Urothelium cell line (cell line): ENCODE results near the gene TCF21.
"Not testable (repeated sequence)": the region's sequence is repeated elsewhere in the genome, so short reads cannot be mapped to it uniquely, and the experiment has no call there.

Experiments
- DNase-seq: peaks from one replicate; pipeline ENCODE4 v3.0.0; 2011; ENCODE audit warnings: low spot score, mixed read lengths
- FAIRE-seq: peaks from 2 replicates; lab custom pipeline; 2011; peaks lifted over from hg19 to GRCh38; lab: Jason Lieb, UNC

The TCF21 gene

GRCh38 chr6:133919362-133919761 lies 30.4 kb downstream of the TCF21 start:
- FAIRE-seq (no peak), DNase-seq (no peak)

DNA sequence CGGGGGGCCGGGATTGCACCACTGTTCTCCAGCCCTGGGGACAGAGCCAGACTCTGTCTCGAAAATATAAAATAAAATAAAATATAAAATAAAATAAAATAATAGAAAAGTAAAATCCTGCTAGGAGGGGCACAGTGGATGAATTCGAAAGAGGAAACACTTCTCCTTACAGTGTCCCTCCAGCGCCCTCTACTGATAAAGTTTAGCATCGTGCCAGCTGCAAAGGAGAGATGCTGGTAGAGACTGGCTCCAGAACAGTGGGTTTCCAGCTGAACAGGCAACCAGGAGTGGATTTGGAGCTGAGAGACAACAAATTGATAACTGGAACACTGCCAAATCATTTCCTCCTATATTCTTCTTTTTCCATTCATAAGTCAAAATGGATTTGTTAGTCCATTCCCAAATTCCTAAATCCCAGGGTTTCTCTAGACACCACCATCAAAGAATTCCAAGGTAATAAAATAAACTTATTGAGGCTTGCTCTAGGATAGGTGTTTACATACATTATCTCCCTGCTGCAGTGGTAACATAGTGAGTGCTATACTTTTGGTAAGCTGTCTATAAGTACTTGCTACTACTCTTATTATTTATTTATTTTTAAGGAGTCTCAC lies 32.4 kb downstream of the TCF21 start:
- peak; percentile 71 for DNase-seq
- no peak for FAIRE-seq

- FAIRE-seq (peak; percentile 44), DNase-seq (peak; percentile 63)
Observed at GRCh38 chr6:133923938-133924593, 35.2 kb downstream of the TCF21 start.

GRCh38 chr6:133931221-133931620 lies 42.3 kb downstream of the TCF21 start:
- DNase-seq, FAIRE-seq: not testable (repeated sequence)

- FAIRE-seq, DNase-seq: not testable (repeated sequence)
Observed at GRCh38 chr6:133936352-133936751, 47.4 kb downstream of the TCF21 start.

DNA sequence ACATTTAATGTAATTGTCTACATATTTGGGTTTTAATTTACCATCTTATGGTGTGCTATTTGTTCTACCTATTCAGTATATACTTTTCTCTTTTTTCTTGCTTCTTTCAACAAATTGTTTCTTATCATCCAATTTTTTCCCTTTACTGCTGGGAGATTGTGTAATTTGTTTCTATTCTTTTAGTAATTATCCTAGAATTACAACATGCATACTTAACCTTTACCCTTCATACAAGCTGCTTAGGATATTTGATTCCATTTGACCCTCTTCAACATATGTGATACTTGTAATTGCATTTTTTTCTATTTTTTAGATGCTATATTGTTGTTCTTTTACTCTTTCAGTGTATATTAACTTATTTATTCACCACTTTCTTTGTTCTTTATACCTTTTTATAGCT lies 49.0 kb downstream of the TCF21 start:
- FAIRE-seq (no peak), DNase-seq (no peak)

- FAIRE-seq = no peak
- DNase-seq = no peak
Observed at GRCh38 chr6:133938533-133938932, 49.6 kb downstream of the TCF21 start.

GRCh38 chr6:133939778-133940667 lies 51.1 kb downstream of the TCF21 start:
- FAIRE-seq = no peak
- no peak for DNase-seq
